Adipose tissue (tissue), 3 donors: ENCODE results near the gene PRKCE. TPM values are rescaled to one million over a fixed set of nuclear protein-coding genes. Genes with fewer than 3 reads are reported as not detected.

Experiments
- H3K27ac ChIP-seq: one replicate; pipeline ENCODE4 v1.5.1; 2013; ENCODE audit warnings: low read depth, low read length
- WGBS, 3 donors: extraction: QIAGEN DNeasy Blood & Tissue Kit; methylation state at CpG; one replicate each; pipeline ENCODE4 v1.1.7; 2013; 5-methylcytosine and 5-hydroxymethylcytosine counted together
- polyA plus RNA-seq, 3 donors: library from polyadenylated mRNA; stranded (reverse); fragments of 200-250 nt; gene quantifications; one replicate each; pipeline ENCODE4 v1.2.3, GENCODE V29; 2013
- donor health status: healthy with polysubstance abuse.
- donor health status: Bipolar disorder and iron deficiency.
- donor health status: healthy.

Gene PRKCE
- polyA plus RNA-seq, 3 donors = 2.8 to 4.6 (median 3.5) TPM

- no peak overlapping the region for H3K27ac ChIP-seq
- 89 to 97% (median 91%) methylated on average over 8 of the region's 8 CpGs for WGBS, 3 donors
These were observed 243.9 kb downstream of the PRKCE start for GRCh38 chr2:45895241-45895861.

- WGBS, 3 donors = 57 to 86% (median 65%) methylated on average over 4 of the region's 4 CpGs
- no peak overlapping the region for H3K27ac ChIP-seq
These were observed 244.8 kb downstream of the PRKCE start for GRCh38 chr2:45896311-45896710.

GRCh38 chr2:45897842-45898241 lies 246.4 kb downstream of the PRKCE start:
- H3K27ac ChIP-seq = no peak overlapping the region
- WGBS, 3 donors = 80 to 92% (median 80%) methylated on average over 8 of the region's 8 CpGs

- H3K27ac ChIP-seq = no peak overlapping the region
- 47 to 66% (median 60%) methylated on average over 3 of the region's 3 CpGs for WGBS, 3 donors
These were observed 247.3 kb downstream of the PRKCE start for GRCh38 chr2:45898819-45899218.

GRCh38 chr2:45899926-45900325 lies 248.5 kb downstream of the PRKCE start:
- H3K27ac ChIP-seq = no peak overlapping the region
- 75 to 86% (median 80%) methylated on average over 5 of the region's 5 CpGs for WGBS, 3 donors

- WGBS, 3 donors = 44 to 96% (median 92%) methylated on average over 7 of the region's 7 CpGs
- no peak overlapping the region for H3K27ac ChIP-seq
These were observed 250.1 kb downstream of the PRKCE start for GRCh38 chr2:45901468-45902032.

GRCh38 chr2:45902380-45902779 lies 250.9 kb downstream of the PRKCE start:
- H3K27ac ChIP-seq = no peak overlapping the region

GRCh38 chr2:45902781-45903375 lies 251.4 kb downstream of the PRKCE start:
- no peak overlapping the region for H3K27ac ChIP-seq
- 71 to 75% (median 72%) methylated on average over 2 of the region's 2 CpGs for WGBS, 3 donors

- no peak overlapping the region for H3K27ac ChIP-seq
- 72 to 89% (median 79%) methylated on average over 15 of the region's 15 CpGs for WGBS, 3 donors
These were observed 252.9 kb downstream of the PRKCE start for GRCh38 chr2:45904267-45904945.

GRCh38 chr2:45904946-45905631 lies 253.6 kb downstream of the PRKCE start:
- H3K27ac ChIP-seq = no peak overlapping the region
- WGBS, 3 donors = 87 to 92% (median 91%) methylated on average over 8 of the region's 8 CpGs

GRCh38 chr2:45905632-45905958 lies 254.1 kb downstream of the PRKCE start:
- 76 to 95% (median 90%) methylated on average over 5 of the region's 5 CpGs for WGBS, 3 donors
- no peak overlapping the region for H3K27ac ChIP-seq

- no peak overlapping the region for H3K27ac ChIP-seq
- WGBS, 3 donors = 89 to 98% (median 90%) methylated on average over 9 of the region's 9 CpGs
These were observed 256.1 kb downstream of the PRKCE start for GRCh38 chr2:45907592-45907991.

GRCh38 chr2:45908316-45909170 lies 257.1 kb downstream of the PRKCE start:
- H3K27ac ChIP-seq = no peak overlapping the region
- 89 to 94% (median 89%) methylated on average over 12 of the region's 12 CpGs for WGBS, 3 donors

- no peak overlapping the region for H3K27ac ChIP-seq
- 86 to 94% (median 87%) methylated on average over 3 of the region's 3 CpGs for whole genome bisulfite sequencing, 3 donors
These were observed 257.7 kb downstream of the PRKCE start for GRCh38 chr2:45909171-45909565.

GRCh38 chr2:45909677-45910191 lies 258.3 kb downstream of the PRKCE start:
- no peak overlapping the region for H3K27ac ChIP-seq
- 48 to 56% (median 51%) methylated on average over 5 of the region's 5 CpGs for WGBS, 3 donors

GRCh38 chr2:45910473-45911060 lies 259.1 kb downstream of the PRKCE start:
- 82 to 93% (median 91%) methylated on average over 7 of the region's 7 CpGs for WGBS, 3 donors
- no peak overlapping the region for H3K27ac ChIP-seq

GRCh38 chr2:45911538-45911937 lies 260.1 kb downstream of the PRKCE start:
- 91 to 98% (median 93%) methylated on average over 3 of the region's 3 CpGs for WGBS, 3 donors
- no peak overlapping the region for H3K27ac ChIP-seq

GRCh38 chr2:45912109-45912508 lies 260.6 kb downstream of the PRKCE start:
- 51 to 91% (median 88%) methylated on average over 5 of the region's 5 CpGs for WGBS, 3 donors

More at GRCh38 chr2:45912109-45912508, 260.6 kb downstream of the PRKCE start:
- H3K27ac ChIP-seq = no peak overlapping the region
